Stimulated activated CD8-positive, alpha-beta memory T cell treated with anti-CD3 and anti-CD28 coated beads, Interleukin-4, amount 100 ng/mL, for 48 hours (primary cell): ENCODE measurements around the gene GLIS1.

Experiments
- DNase-seq: peaks from one replicate; pipeline ENCODE4 v3.0.0-alpha.2; 2020

GLIS1 gene

GRCh38 chr1:53689736-53690326 lies 49.1 kb downstream of the GLIS1 start:
- no peak for DNase-seq

GRCh38 chr1:53689223-53689622 lies 49.7 kb downstream of the GLIS1 start:
- DNase-seq: no peak

GRCh38 chr1:53688381-53689102 lies 50.4 kb downstream of the GLIS1 start:
- DNase-seq: no peak

- DNase-seq: no peak
Measured at GRCh38 chr1:53687901-53688300, 51.1 kb downstream of the GLIS1 start.

GRCh38 chr1:53687426-53687825 lies 51.5 kb downstream of the GLIS1 start:
- DNase-seq: no peak

GRCh38 chr1:53686965-53687267 lies 52.0 kb downstream of the GLIS1 start:
- DNase-seq: no peak

GRCh38 chr1:53686091-53686964 lies 52.6 kb downstream of the GLIS1 start:
- DNase-seq: no peak

GRCh38 chr1:53685272-53686051 lies 53.5 kb downstream of the GLIS1 start:
- DNase-seq: no peak

- no peak for DNase-seq
Measured at GRCh38 chr1:53684741-53685140, 54.2 kb downstream of the GLIS1 start.

GRCh38 chr1:53683986-53684740 lies 54.8 kb downstream of the GLIS1 start:
- DNase-seq: no peak

GRCh38 chr1:53682881-53683280 lies 56.1 kb downstream of the GLIS1 start:
- DNase-seq: no peak

GRCh38 chr1:53681977-53682685 lies 56.8 kb downstream of the GLIS1 start:
- DNase-seq: peak; percentile 49

- no peak for DNase-seq
Measured at GRCh38 chr1:53681351-53681976, 57.5 kb downstream of the GLIS1 start.

GRCh38 chr1:53680868-53681267 lies 58.1 kb downstream of the GLIS1 start:
- DNase-seq: no peak

- DNase-seq: no peak
Measured at GRCh38 chr1:53678938-53679825, 59.8 kb downstream of the GLIS1 start.

- no peak for DNase-seq
Measured at GRCh38 chr1:53678507-53678906, 60.5 kb downstream of the GLIS1 start.

- no peak for DNase-seq
Measured at GRCh38 chr1:53678046-53678445, 60.9 kb downstream of the GLIS1 start.

GRCh38 chr1:53677486-53677885 lies 61.5 kb downstream of the GLIS1 start:
- DNase-seq: no peak

GRCh38 chr1:53672785-53673184 lies 66.2 kb downstream of the GLIS1 start:
- no peak for DNase-seq

GRCh38 chr1:53672243-53672642 lies 66.7 kb downstream of the GLIS1 start:
- no peak for DNase-seq
